OCI-LY1 (cell line): ENCODE data around the gene CAPN3.

Experiments
- H2AFZ ChIP-seq: fragments of 200-600 bp; sonication (generic), shearing (Covaris generic); 2 replicates; pipeline ENCODE4 v1.6.0; 2014; ENCODE audit warnings: antibody characterized with exemption, mild to moderate bottlenecking, low read length
- H3F3A ChIP-seq: fragments of 200-600 bp; sonication (generic), shearing (Covaris generic); 2 replicates; pipeline ENCODE4 v1.6.0; 2014; ENCODE audit warnings: mild to moderate bottlenecking, antibody characterized with exemption, low read length, moderate library complexity; ENCODE audit not compliant: insufficient read depth
- H3K27ac ChIP-seq: fragments of 200-600 bp; sonication (generic); 2 replicates; pipeline ENCODE4 v1.5.1; 2014; ENCODE audit warnings: low read length, mixed run types, mild to moderate bottlenecking, low read depth; ENCODE audit not compliant: poor library complexity, severe bottlenecking
- H3K27me3 ChIP-seq: fragments of 200-600 bp; sonication (generic); 2 replicates; pipeline ENCODE4 v1.6.0; 2014; ENCODE audit warnings: antibody characterized with exemption, mild to moderate bottlenecking, low read length, moderate library complexity; ENCODE audit not compliant: insufficient read depth
- H3K36me3 ChIP-seq: fragments of 200-600 bp; sonication (generic); 2 replicates; pipeline ENCODE4 v1.6.1; 2014; ENCODE audit warnings: mild to moderate bottlenecking, antibody characterized with exemption, low read length, moderate library complexity, mixed read lengths; ENCODE audit not compliant: insufficient read depth
- H3K4me1 ChIP-seq: fragments of 200-600 bp; sonication (generic); 2 replicates; pipeline ENCODE4 v1.5.1; 2014; ENCODE audit warnings: mild to moderate bottlenecking, low read length, moderate library complexity; ENCODE audit not compliant: insufficient read depth, severe bottlenecking
- H3K4me2 ChIP-seq: fragments of 200-600 bp; sonication (generic), shearing (Covaris generic); 2 replicates; pipeline ENCODE4 v1.6.1; 2014; ENCODE audit warnings: low read length
- H3K4me3 ChIP-seq: fragments of 200-600 bp; sonication (generic); 2 replicates; pipeline ENCODE4 v1.5.1; 2014; ENCODE audit warnings: low read length, low read depth, mild to moderate bottlenecking, mixed read lengths; ENCODE audit not compliant: poor library complexity, severe bottlenecking
- H3K79me2 ChIP-seq: fragments of 200-600 bp; shearing (Covaris generic); 2 replicates; pipeline ENCODE4 v1.6.1; 2016; ENCODE audit warnings: mixed run types, low read length, mixed read lengths; ENCODE audit not compliant: insufficient read depth
- H3K9ac ChIP-seq: fragments of 200-600 bp; sonication (generic), shearing (Covaris generic); 2 replicates; pipeline ENCODE4 v1.6.1; 2014; ENCODE audit warnings: mild to moderate bottlenecking, low read length, mixed read lengths
- H3K9me2 ChIP-seq: fragments of 200-600 bp; sonication (generic), shearing (Covaris generic); 2 replicates; pipeline ENCODE4 v1.6.1; 2014; ENCODE audit warnings: low read depth, mild to moderate bottlenecking, low read length, mixed read lengths
- H3K9me3 ChIP-seq: fragments of 200-600 bp; shearing (Covaris generic); 2 replicates; pipeline ENCODE4 v1.6.1; 2014; ENCODE audit warnings: low read length, mixed read lengths
- H4K20me1 ChIP-seq: fragments of 200-600 bp; sonication (generic), shearing (Covaris generic); 2 replicates; pipeline ENCODE4 v1.6.0; 2016; ENCODE audit warnings: mild to moderate bottlenecking, low read length; ENCODE audit not compliant: insufficient read depth
- EZH2 ChIP-seq: fragments of 200-600 bp; sonication (generic), shearing (Covaris generic); IDR thresholded peaks from 2 replicates; pipeline ENCODE4 v1.8.0; 2017; ENCODE audit warnings: borderline replicate concordance, mixed run types, mild to moderate bottlenecking, antibody characterized with exemption, low read length, moderate library complexity, mixed read lengths
- TF ChIP-seq, protein P1 (sequence below): fragments of 200-600 bp; sonication (generic), shearing (Covaris generic); IDR thresholded peaks from 2 replicates; pipeline ENCODE4 v1.5.1; 2017; ENCODE audit warnings: mild to moderate bottlenecking, antibody characterized with exemption, low read length, moderate library complexity, mixed read lengths

The CAPN3 gene

DNA sequence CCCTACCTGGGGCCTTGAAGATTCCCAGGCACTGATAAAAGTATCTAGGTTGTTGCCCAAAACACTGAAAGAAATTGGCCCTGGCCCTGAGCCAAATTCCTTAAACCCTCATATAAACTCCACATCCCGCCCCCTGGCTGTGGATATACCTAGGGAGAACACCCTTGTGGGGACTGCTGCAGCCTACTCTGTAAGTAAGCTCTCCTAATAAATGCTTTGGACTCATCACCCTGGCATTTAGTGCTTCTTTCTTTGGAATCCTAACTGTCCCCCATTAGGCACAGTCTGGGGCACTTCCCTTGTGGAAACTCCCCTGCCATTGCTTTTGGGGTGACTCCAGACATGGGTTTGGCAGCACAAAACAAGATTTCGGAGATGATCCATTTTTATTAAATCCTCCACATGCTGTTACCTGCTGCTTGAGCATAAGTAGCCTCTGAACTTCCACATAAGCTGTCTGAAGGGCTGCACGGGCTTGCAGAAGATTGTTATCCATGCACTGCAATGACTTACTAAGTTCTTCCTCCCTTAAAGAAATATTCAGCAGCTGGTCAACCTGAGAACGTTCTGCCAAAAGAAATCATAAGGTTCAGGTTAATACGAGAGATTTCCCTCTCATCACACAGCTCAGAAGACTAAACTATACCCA is 85.2 kb downstream of the CAPN3 start:
- no peaks in the 10 kb centered on the region for H4K20me1 ChIP-seq
- no peaks in the 10 kb centered on the region for H3F3A ChIP-seq
- no peaks in the 10 kb centered on the region for H3K27me3 ChIP-seq
- no peak overlapping the region for H2AFZ ChIP-seq
- no peak overlapping the region for H3K9ac ChIP-seq
- no peak overlapping the region for H3K27ac ChIP-seq
- no peaks in the 10 kb centered on the region for H3K9me3 ChIP-seq
- H3K4me3 ChIP-seq, result no peak overlapping the region
- TF ChIP-seq, protein P1, sequence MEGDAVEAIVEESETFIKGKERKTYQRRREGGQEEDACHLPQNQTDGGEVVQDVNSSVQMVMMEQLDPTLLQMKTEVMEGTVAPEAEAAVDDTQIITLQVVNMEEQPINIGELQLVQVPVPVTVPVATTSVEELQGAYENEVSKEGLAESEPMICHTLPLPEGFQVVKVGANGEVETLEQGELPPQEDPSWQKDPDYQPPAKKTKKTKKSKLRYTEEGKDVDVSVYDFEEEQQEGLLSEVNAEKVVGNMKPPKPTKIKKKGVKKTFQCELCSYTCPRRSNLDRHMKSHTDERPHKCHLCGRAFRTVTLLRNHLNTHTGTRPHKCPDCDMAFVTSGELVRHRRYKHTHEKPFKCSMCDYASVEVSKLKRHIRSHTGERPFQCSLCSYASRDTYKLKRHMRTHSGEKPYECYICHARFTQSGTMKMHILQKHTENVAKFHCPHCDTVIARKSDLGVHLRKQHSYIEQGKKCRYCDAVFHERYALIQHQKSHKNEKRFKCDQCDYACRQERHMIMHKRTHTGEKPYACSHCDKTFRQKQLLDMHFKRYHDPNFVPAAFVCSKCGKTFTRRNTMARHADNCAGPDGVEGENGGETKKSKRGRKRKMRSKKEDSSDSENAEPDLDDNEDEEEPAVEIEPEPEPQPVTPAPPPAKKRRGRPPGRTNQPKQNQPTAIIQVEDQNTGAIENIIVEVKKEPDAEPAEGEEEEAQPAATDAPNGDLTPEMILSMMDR, result no peak
- no peak for TF ChIP-seq EZH2
- H3K79me2 ChIP-seq, result peaks cover 12% of the 10 kb centered on the region; the same call in 1 of the 2 replicates
- H3K9me2 ChIP-seq, result no peaks in the 10 kb centered on the region
- peaks cover 87% of the 10 kb centered on the region for H3K36me3 ChIP-seq
- no peak overlapping the region for H3K4me2 ChIP-seq
- peaks cover 7% of the 10 kb centered on the region for H3K4me1 ChIP-seq

GRCh38 chr15:42445551-42445950 is 86.2 kb downstream of the CAPN3 start:
- no peak for TF ChIP-seq EZH2
- TF ChIP-seq, protein P1, result no peak
- Histone ChIP-seq H3K36me3 (peaks cover 89% of the 10 kb centered on the region), H3K79me2 (peaks cover 22% of the 10 kb centered on the region), H3K9me2 (no peaks in the 10 kb centered on the region), H3F3A (no peaks in the 10 kb centered on the region), H3K27me3 (no peaks in the 10 kb centered on the region), H3K4me3 (no peak overlapping the region), H3K9me3 (no peaks in the 10 kb centered on the region), H4K20me1 (no peaks in the 10 kb centered on the region), H2AFZ (no peak overlapping the region), H3K4me1 (peaks cover 18% of the 10 kb centered on the region), H3K9ac (no peak overlapping the region), H3K27ac (no peak overlapping the region), H3K4me2 (no peak overlapping the region)

GRCh38 chr15:42447599-42447998 is 88.3 kb downstream of the CAPN3 start:
- no peaks in the 10 kb centered on the region for H3K9me3 ChIP-seq
- H2AFZ ChIP-seq, result no peak overlapping the region
- H4K20me1 ChIP-seq, result no peaks in the 10 kb centered on the region
- no peaks in the 10 kb centered on the region for H3K27me3 ChIP-seq
- no peak overlapping the region for H3K4me2 ChIP-seq
- peaks cover 93% of the 10 kb centered on the region for H3K36me3 ChIP-seq
- TF ChIP-seq, protein P1, result no peak
- no peak for TF ChIP-seq EZH2
- no peaks in the 10 kb centered on the region for H3F3A ChIP-seq
- H3K27ac ChIP-seq, result no peak overlapping the region
- no peak overlapping the region for H3K4me3 ChIP-seq
- H3K9me2 ChIP-seq, result no peaks in the 10 kb centered on the region
- H3K4me1 ChIP-seq, result peaks cover 19% of the 10 kb centered on the region
- no peak overlapping the region for H3K9ac ChIP-seq
- peaks cover 30% of the 10 kb centered on the region for H3K79me2 ChIP-seq
